Erythroblast (primary cell): ENCODE data around the gene AKAP13.

Source experiments
- GATA1 ChIP-seq: IDR thresholded peaks from 2 replicates; pipeline ENCODE4 v1.6.1; 2011; ENCODE audit warnings: low read depth, mild to moderate bottlenecking, control low read depth, low read length, moderate library complexity
- POLR2A ChIP-seq: IDR thresholded peaks from 2 replicates; pipeline ENCODE4 v1.6.1; 2011; ENCODE audit warnings: mild to moderate bottlenecking, low read length

- no peak for TF ChIP-seq POLR2A
- TF ChIP-seq GATA1, result no peak
Measured at GRCh38 chr15:85531083-85531482, 150.7 kb downstream of the AKAP13 start.
